HPDE6-E6E7 (cell line): ENCODE measurements around the gene PRR5.
"Not testable (repeated sequence)": the region's sequence is repeated elsewhere in the genome, so short reads cannot be mapped to it uniquely, and the experiment has no call there.

Experiments
- DNase-seq: peaks from one replicate; pipeline ENCODE4 v3.0.0; 2011; ENCODE audit warnings: missing footprints; ENCODE audit errors: extremely low spot score

PRR5 gene

GRCh38 chr22:44701824-44702478 lies at the start of gene PRR5:
PRR5 (plus strand) TSS chr22:44702204; CDS start chr22:44702475, 271 bp downstream.
- DNase-seq, result peak; percentile 54

- not testable (repeated sequence) for DNase-seq
These were observed 49.1 kb upstream of the PRR5 start for GRCh38 chr22:44652866-44653265.

- DNase-seq, result no peak
These were observed 43.6 kb upstream of the PRR5 start for GRCh38 chr22:44658311-44658953.

GRCh38 chr22:44659140-44659539 lies 42.9 kb upstream of the PRR5 start:
- no peak for DNase-seq

- no peak for DNase-seq
These were observed 41.8 kb upstream of the PRR5 start for GRCh38 chr22:44660051-44660830.

- no peak for DNase-seq
These were observed 40.9 kb upstream of the PRR5 start for GRCh38 chr22:44661070-44661469.

GRCh38 chr22:44661659-44662569 lies 40.1 kb upstream of the PRR5 start:
- DNase-seq, result no peak

- DNase-seq, result no peak
These were observed 38.6 kb upstream of the PRR5 start for GRCh38 chr22:44663256-44663999.

- no peak for DNase-seq
These were observed 37.9 kb upstream of the PRR5 start for GRCh38 chr22:44664149-44664548.

GRCh38 chr22:44665115-44665514 lies 36.9 kb upstream of the PRR5 start:
- DNase-seq, result no peak

- no peak for DNase-seq
These were observed 35.8 kb upstream of the PRR5 start for GRCh38 chr22:44666207-44666585.

- no peak for DNase-seq
These were observed 34.7 kb upstream of the PRR5 start for GRCh38 chr22:44667276-44667675.

- no peak for DNase-seq
These were observed 34.2 kb upstream of the PRR5 start for GRCh38 chr22:44667829-44668189.

GRCh38 chr22:44668190-44668885 lies 33.7 kb upstream of the PRR5 start:
- DNase-seq, result no peak

GRCh38 chr22:44668886-44669521 lies 33.0 kb upstream of the PRR5 start:
- DNase-seq, result no peak

GRCh38 chr22:44669561-44669976 lies 32.4 kb upstream of the PRR5 start:
- DNase-seq, result no peak

- no peak for DNase-seq
These were observed 31.6 kb upstream of the PRR5 start for GRCh38 chr22:44670220-44670988.

GRCh38 chr22:44671742-44672141 lies 30.3 kb upstream of the PRR5 start:
- DNase-seq, result no peak

GRCh38 chr22:44672632-44673031 lies 29.4 kb upstream of the PRR5 start:
- DNase-seq, result no peak
